Measurements from ENCODE around the gene ACTR3.
A peak's percentile ranks its signal among the peaks of the same experiment; 100 is the strongest.

The ACTR3 gene

DNA sequence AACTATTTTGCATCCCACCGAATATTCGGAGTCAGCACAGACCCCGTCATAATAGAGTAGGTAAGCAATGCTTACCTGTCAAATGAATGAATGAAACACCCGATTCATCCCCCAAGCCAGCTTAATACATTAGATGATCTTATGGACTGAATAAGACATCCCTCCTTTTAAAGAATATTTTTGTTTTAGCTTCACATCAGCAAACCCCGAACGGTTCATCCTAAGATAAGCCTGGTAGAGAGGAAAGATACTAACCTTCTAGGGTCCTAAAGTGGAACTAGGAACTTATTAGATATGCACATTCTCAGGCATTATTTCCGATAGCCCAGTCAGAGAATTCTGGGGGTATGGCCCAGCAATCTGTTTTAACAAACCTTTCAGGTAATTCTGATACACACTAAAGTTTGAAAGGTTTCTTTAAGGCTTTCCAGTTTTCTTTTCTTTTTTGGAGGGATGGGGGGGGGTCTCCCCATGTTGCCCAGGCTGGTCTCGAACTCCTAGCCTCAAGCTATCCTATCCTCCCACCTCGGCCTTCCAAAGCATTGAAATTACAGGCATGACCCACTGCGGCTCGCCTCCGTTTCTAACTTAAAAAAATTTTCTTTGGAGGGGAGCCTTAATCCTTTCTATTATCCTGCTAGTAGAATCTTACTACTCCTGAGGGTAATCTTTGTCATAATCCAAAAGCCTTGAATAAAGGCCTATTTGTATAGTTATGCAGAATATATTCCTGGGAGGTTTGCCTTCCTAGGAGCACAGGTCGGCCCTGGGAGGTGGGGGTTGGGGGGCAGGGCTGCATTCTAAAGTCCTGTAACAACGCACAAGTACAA lies 1.0 kb upstream of the ACTR3 start:
- peak overlapping the region; percentile 99 for H3K27ac ChIP-seq (ENCODE audit: low read length)
- peak overlapping the region; percentile 71 for H3K4me2 ChIP-seq (ENCODE audit: insufficient read depth, low read length)
- H3K4me3 ChIP-seq (ENCODE audit: low read depth in 1 of 2, low read length in 2 of 2), result peak overlapping the region; percentile 65 to 71
- H3K79me2 ChIP-seq (ENCODE audit: insufficient read depth, low read length), result peaks cover 79% of the 10 kb centered on the region
- TF ChIP-seq EZH2 (IDR thresholded peaks at IDR 0.05; ENCODE audit: borderline replicate concordance, low read depth, low read length, severe bottlenecking) (no peak), CTCF (IDR thresholded peaks at IDR 0.05; ENCODE audit: borderline replicate concordance, extremely low read depth, low read length, poor library complexity, severe bottlenecking) (no peak)
- H4K20me1 ChIP-seq (ENCODE audit: insufficient read depth, low read length), result peaks cover 21% of the 10 kb centered on the region
- no peaks in the 10 kb centered on the region for H3K27me3 ChIP-seq (ENCODE audit: insufficient read depth, low read length, poor library complexity)
- peaks cover 51% of the 10 kb centered on the region for H3K4me1 ChIP-seq (ENCODE audit: insufficient read depth, low read length)
- H2AFZ ChIP-seq (ENCODE audit: low read depth, low read length), result peak overlapping the region; percentile 84
- DNase-seq (no peak), ATAC-seq (ENCODE audit: insufficient read depth, low read depth) (no peak)
- H3K9me3 ChIP-seq (ENCODE audit: insufficient read depth, low read length, severe bottlenecking), result no peaks in the 10 kb centered on the region
- peak overlapping the region; percentile 80 for H3K9ac ChIP-seq (ENCODE audit: low read depth, low read length)
- H3K36me3 ChIP-seq (ENCODE audit: insufficient read depth, low read length), result peaks cover 18% of the 10 kb centered on the region

- Histone ChIP-seq H3K36me3 (ENCODE audit: insufficient read depth, low read length) (peaks cover 31% of the 10 kb centered on the region), H3K27me3 (ENCODE audit: insufficient read depth, low read length, poor library complexity) (no peaks in the 10 kb centered on the region), H3K79me2 (ENCODE audit: insufficient read depth, low read length) (peaks cover 90% of the 10 kb centered on the region), H4K20me1 (ENCODE audit: insufficient read depth, low read length) (peaks cover 37% of the 10 kb centered on the region), H3K4me3 (ENCODE audit: low read depth in 1 of 2, low read length in 2 of 2) (peak overlapping the region; percentile 71 to 72), H3K27ac (ENCODE audit: low read length) (peak overlapping the region; percentile 97), H2AFZ (ENCODE audit: low read depth, low read length) (peak overlapping the region; percentile 90), H3K4me2 (ENCODE audit: insufficient read depth, low read length) (peak overlapping the region; percentile 95), H3K9ac (ENCODE audit: low read depth, low read length) (peak overlapping the region; percentile 76), H3K4me1 (ENCODE audit: insufficient read depth, low read length) (peaks cover 65% of the 10 kb centered on the region), H3K9me3 (ENCODE audit: insufficient read depth, low read length, severe bottlenecking) (no peaks in the 10 kb centered on the region)
- peak; percentile 70 for DNase-seq
- ATAC-seq (ENCODE audit: insufficient read depth, low read depth), result peak; percentile 51
- TF ChIP-seq EZH2 (IDR thresholded peaks at IDR 0.05; ENCODE audit: borderline replicate concordance, low read depth, low read length, severe bottlenecking) (no peak), CTCF (IDR thresholded peaks at IDR 0.05; ENCODE audit: borderline replicate concordance, extremely low read depth, low read length, poor library complexity, severe bottlenecking) (peak; percentile 20)
Observed at GRCh38 chr2:113890253-113891235, 655 bp downstream of the ACTR3 start.

DNA sequence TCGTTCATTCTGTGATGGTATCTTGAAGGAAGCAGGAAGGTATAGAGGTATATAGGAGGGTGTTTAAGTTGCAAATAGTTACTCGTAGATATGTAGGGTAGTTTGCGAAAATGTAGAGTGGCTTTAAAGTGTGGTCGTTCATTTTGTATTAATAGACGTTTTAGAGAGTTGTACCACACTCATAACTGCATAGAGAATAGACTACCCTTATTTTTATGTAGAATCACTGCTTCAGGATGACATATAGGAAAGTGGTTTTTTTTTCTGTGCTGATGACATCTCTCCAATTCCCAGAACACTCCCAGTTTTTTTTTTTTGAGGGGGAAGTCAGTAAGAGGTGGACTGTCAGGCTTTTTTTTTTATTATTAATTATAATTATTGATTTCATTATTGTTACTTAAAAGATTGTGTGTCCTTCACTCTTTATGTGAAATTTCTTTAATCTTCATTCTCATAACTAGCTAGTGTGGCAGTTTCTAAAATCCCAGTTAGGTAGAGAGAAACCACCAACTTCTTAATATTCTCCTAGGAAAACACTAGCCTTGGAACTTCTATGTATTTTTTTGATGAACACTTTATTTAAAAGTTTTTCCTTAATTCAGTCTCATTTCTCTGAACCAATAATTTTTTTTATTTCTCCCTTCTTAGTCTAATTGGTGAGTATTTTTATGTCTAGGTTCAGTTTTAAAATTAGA lies 1.5 kb downstream of the ACTR3 start:
- Histone ChIP-seq H4K20me1 (ENCODE audit: insufficient read depth, low read length) (peaks cover 45% of the 10 kb centered on the region), H3K4me1 (ENCODE audit: insufficient read depth, low read length) (peaks cover 73% of the 10 kb centered on the region), H3K4me2 (ENCODE audit: insufficient read depth, low read length) (peak overlapping the region; percentile 95), H2AFZ (ENCODE audit: low read depth, low read length) (peak overlapping the region; percentile 90; the same call in 1 of the 2 replicates), H3K27ac (ENCODE audit: low read length) (peak overlapping the region; percentile 97), H3K9me3 (ENCODE audit: insufficient read depth, low read length, severe bottlenecking) (no peaks in the 10 kb centered on the region), H3K27me3 (ENCODE audit: insufficient read depth, low read length, poor library complexity) (no peaks in the 10 kb centered on the region), H3K36me3 (ENCODE audit: insufficient read depth, low read length) (peaks cover 31% of the 10 kb centered on the region), H3K79me2 (ENCODE audit: insufficient read depth, low read length) (peaks cover 94% of the 10 kb centered on the region), H3K9ac (ENCODE audit: low read depth, low read length) (peak overlapping the region; percentile 76), H3K4me3 (ENCODE audit: low read depth in 1 of 2, low read length in 2 of 2) (peak overlapping the region; percentile 71 to 72)
- no peak for TF ChIP-seq EZH2 (IDR thresholded peaks at IDR 0.05; ENCODE audit: borderline replicate concordance, low read depth, low read length, severe bottlenecking)
- no peak for TF ChIP-seq CTCF (IDR thresholded peaks at IDR 0.05; ENCODE audit: borderline replicate concordance, extremely low read depth, low read length, poor library complexity, severe bottlenecking)
- no peak for ATAC-seq (ENCODE audit: insufficient read depth, low read depth)
- DNase-seq, result no peak

All from DND-41 (cell line).